WI38 (cell line): Measurements from ENCODE around the gene CYP24A1.

Experiments used
- H3K4me3 ChIP-seq: 2 replicates; pipeline ENCODE4 v1.5.1; 2011; ENCODE audit warnings: low read depth, mild to moderate bottlenecking, control low read depth, low read length
- TF ChIP-seq, protein P1 (sequence below): IDR thresholded peaks from 2 replicates; pipeline ENCODE4 v1.5.1; 2012; ENCODE audit warnings: low read depth, mild to moderate bottlenecking, control low read depth, low read length

Gene CYP24A1

GRCh38 chr20:54108817-54109216 is 65.0 kb downstream of the CYP24A1 start:
- TF ChIP-seq, protein P1, sequence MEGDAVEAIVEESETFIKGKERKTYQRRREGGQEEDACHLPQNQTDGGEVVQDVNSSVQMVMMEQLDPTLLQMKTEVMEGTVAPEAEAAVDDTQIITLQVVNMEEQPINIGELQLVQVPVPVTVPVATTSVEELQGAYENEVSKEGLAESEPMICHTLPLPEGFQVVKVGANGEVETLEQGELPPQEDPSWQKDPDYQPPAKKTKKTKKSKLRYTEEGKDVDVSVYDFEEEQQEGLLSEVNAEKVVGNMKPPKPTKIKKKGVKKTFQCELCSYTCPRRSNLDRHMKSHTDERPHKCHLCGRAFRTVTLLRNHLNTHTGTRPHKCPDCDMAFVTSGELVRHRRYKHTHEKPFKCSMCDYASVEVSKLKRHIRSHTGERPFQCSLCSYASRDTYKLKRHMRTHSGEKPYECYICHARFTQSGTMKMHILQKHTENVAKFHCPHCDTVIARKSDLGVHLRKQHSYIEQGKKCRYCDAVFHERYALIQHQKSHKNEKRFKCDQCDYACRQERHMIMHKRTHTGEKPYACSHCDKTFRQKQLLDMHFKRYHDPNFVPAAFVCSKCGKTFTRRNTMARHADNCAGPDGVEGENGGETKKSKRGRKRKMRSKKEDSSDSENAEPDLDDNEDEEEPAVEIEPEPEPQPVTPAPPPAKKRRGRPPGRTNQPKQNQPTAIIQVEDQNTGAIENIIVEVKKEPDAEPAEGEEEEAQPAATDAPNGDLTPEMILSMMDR = no peak
- no peak overlapping the region for H3K4me3 ChIP-seq

- TF ChIP-seq, protein P1 = no peak
- no peak overlapping the region for H3K4me3 ChIP-seq
These were observed 65.5 kb downstream of the CYP24A1 start for GRCh38 chr20:54108326-54108642.

GRCh38 chr20:54107600-54108325 is 66.0 kb downstream of the CYP24A1 start:
- H3K4me3 ChIP-seq = no peak overlapping the region
- TF ChIP-seq, protein P1 = no peak

DNA sequence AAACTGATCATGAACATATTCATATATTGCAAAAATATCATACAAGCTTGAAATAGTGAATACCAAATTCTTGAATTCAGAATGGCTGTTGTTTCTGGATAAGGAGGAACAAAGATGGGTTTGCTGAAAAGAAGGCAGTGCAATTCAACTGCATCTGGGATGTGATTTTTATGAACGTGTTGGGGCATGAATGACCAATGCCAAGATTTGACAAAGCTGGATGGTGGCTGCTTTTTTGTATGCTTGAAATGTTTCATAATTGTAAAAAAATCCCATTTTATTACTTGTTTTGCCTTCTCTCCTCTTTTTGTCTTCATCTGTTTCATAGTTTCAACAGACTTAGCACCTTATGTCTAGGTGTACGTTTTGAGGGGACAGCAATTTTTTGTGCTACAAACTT is 66.6 kb downstream of the CYP24A1 start:
- no peak overlapping the region for H3K4me3 ChIP-seq
- TF ChIP-seq, protein P1 = no peak

DNA sequence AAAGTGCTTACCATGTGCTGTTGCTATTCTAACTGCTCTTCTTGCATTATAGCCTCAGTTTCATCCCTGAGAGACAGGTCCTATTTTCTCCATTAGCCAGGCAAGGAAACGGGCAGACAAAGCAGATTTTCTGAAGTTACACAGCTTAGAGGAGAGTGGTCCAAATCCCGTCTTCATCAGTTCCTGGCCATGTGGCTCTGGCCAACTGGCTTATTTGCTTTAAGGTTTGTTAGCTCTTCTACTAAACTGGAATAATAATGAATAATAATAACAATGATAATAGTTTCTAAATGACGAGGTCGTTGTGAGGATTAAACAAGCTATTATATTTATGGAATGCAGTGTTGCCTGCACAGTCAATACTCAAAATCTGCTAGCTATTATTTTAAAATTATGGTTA is 67.6 kb downstream of the CYP24A1 start:
- H3K4me3 ChIP-seq = no peak overlapping the region
- TF ChIP-seq, protein P1 = no peak

DNA sequence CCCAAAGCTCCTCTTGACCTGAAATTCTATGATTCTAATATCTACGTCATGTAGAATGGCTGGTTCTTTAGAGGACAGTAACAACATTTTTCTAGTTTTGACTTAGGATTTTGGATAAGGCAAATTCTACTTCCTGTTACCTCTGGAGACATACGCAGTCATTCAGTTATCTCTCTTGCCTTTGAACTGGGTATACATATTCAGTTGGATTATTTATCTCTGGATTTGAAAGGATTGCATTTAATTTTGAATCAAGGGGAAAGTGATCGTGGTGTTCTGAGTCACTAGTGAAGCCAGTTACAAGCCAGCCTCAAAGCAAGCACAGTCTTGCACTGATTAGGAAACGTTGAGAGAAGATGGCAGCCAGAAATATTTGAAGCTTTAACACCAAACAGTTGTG is 68.1 kb downstream of the CYP24A1 start:
- TF ChIP-seq, protein P1 = no peak
- no peak overlapping the region for H3K4me3 ChIP-seq

DNA sequence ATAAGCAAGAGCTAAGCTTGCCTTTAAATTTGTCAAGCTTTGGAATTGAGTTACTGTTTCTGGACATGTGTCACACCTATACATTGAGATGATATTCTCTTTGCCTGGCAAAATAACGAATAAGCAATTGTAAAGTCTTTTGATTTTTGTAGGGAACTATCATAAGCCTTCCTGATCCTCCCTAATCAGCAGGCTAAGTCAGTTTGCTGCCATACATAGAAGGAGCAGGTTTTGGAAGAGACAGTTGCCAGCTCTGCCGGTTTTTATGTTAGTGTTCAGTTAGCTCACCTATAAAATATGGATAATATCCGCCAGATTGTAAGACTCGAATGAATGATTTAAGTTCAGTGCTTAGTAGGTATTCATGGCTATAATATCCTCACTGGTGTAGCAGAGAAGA is 69.0 kb downstream of the CYP24A1 start:
- no peak overlapping the region for H3K4me3 ChIP-seq
- TF ChIP-seq, protein P1 = no peak
